ENCODE data around the gene MGAT4C.
"Not testable (repeated sequence)": the region's sequence is repeated elsewhere in the genome, so short reads cannot be mapped to it uniquely, and the experiment has no call there.

MGAT4C gene

DNA sequence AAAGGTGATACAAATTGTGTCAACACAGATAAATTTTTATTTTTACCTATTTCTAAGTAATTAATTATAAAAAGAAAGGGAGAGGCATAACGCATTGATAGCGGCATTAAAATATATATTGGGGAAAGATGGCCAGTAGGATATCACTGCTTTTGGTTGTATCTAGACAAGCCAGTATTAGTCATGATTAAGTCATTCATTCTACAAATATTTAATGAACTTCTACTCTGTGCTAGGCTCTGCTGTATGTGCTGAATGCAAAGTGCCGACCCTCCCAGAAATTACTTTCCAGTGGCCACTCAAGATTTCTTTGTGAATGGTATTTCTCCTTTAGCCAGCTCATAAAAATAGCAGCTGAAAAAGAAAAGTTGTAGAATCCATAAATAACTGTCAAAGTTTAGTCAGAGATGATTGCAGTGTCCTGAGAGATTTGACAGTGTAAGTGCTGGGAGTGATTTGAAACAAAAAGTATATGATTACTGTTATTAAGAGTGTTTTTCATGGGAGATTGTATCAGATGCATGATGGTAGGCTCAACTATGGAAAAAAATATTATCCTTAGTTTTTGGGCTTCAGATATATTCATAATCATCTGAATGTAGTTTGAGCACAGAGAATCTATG lies 133.2 kb downstream of the MGAT4C start:
- peak; percentile 54 for DNase-seq

DNA sequence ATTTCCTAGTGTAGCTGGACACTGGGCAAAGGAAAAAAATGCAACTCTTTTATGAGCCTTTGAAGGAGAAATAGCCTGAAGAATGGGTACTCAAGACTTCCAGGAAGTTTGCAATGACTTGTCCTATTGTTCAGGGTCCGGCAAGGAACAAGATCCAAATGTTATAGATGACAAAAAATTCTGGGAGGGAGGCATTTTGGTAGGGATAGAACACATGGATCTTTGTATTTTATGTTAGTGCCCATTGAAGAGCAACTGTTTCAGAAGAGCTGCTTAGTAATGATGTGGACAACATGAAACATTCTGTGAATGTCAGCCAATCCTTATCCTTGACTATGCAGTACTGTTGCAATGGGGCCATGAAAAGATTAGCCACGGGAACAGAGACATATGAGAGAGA lies 138.0 kb downstream of the MGAT4C start:
- DNase-seq: no peak

DNA sequence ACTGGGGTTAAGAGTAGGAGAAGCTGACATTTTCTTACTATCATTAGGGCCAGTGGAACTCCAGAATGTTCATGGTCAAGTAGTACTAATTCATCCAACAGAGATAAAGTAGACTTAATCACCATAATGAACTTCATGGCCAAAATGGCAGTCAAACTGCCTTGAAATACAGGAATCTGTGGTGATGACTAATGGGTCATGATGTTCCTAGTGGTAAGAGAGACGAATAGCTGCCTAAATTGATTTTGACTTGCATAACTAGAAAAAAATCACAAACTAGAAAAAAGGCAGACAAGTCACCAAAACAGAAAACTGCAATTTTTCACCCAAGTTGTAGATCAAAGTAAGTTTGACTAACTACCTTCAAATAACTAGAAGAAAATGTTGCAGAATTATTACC lies 138.5 kb downstream of the MGAT4C start:
- DNase-seq: no peak

DNA sequence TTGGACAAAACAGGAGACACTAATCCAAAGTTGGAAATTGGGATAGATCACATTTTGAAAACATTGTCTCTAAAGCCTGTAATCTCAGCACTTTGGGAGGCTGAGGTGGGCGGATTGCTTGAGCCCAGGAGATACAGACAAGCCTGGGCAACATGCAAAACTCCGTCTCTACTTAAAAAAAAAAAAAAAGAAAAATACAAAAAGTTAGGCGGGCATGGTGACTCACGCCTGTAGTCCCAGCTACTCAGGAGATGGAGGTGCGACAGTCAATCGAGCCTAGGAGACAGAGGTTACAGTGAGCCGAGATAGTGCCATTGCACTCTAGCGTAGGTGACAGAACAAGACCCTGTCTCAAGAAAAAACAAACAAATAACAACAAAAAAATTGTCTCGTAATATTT lies 152.1 kb downstream of the MGAT4C start:
- DNase-seq: no peak

DNA sequence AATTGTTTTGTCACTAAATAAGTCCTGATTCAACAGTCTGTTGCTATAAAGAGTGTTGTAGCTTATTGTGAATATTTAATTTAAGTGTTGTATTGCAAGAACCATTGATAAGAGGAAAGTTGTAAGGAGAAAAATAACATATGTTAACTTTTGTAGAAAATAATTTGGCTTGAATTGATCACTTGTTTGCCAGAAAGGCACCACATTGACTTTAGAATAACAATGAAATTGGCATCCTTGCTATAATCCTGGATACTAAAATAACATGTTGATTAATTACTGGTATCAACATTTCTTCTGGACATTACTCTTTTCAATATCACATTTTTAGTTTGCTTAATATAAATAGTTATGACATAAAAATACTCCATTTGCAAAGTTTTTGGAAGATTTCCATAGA lies 159.0 kb downstream of the MGAT4C start:
- no peak for DNase-seq

DNA sequence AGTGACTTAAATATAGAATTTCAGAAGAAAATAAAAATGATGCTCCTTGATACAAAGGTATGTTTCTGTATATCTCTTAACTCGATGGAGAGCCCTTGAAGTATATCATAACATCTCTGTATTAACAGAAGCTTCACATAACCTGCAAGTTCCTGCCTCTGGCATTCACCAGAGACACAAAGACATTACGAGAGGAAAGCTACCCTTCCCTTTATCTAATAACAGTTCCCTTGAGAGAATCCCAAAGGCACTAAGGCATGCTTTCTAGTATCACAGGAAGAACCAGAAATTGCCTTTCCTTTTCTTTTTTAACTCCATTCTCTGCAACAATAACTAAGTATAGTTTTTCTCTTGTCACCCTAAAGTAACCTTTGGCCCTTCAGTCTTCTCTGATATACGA lies 164.5 kb downstream of the MGAT4C start:
- peak; percentile 42 for DNase-seq

DNA sequence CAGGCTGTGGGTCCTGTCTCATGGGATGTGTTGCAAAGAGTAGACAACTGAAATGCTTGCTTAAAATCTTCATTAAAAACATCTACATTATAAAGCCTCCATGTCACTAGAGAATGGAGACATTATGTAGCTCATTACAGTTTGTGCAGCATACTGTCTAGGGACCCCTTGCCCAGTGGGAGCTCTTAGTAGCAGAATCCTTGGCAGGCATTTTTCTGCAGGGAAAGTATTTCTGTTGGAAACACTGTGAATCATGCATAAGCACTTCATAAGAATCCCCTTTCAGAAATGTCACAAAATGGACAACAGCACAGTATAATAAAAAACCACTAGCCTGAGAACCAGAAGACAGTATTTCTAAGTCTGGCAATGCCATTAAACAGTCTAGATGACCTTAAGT lies 174.3 kb downstream of the MGAT4C start:
- DNase-seq: peak; percentile 23

DNA sequence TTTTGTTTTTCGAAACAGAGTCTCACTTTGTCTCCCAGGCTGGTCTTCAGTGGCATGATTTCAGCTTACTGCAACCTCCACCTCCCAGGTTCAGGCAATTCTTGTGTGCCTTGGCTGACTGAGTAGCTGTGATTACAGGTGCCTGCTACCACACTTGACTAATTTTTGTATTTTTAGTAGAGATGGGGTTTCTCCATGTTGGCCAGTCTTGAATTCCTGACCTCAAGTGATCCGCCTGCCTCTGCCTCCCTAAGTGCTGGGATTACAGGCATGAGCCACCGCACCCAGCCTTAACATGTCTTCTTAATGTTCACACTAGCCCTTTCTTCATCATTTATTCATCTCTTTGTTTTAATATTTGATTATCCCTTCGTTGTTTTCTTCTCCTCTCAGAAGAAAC lies 197.1 kb downstream of the MGAT4C start:
- DNase-seq: not testable (repeated sequence)

DNA sequence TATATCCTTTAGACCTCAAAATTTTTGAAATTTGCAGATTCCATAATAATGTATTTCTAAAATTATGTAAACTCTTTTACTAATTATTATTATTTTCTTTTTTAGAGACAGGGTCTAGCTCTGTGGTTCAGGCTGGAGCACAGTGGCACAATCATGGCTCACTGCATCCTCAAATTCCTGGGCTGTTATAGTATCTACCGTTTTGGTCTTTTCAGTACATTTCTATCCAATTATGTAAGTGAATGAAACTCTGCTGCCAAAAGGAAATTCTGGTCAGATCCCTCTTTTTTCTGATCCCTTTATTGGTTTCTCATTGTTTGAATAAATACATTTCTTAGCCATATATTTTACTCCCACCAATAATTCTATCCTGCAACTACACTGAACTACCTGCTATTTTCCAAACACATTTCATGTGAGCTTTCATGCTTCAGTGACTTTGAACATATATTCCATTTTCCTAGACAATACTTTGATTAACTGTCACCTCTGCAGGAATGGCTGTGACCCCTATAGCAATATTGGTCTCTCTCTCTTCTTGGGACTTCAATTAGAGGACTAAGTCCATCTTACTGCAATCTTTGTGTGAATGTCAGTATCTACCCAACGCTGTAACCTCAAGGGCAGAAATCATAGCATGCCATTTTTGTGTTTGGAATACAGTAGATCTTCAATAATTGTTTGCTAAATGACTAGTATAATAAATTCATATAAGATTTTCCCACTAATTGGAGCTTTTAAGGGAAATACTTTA lies 198.9 kb downstream of the MGAT4C start:
- DNase-seq: peak; percentile 36

DNA sequence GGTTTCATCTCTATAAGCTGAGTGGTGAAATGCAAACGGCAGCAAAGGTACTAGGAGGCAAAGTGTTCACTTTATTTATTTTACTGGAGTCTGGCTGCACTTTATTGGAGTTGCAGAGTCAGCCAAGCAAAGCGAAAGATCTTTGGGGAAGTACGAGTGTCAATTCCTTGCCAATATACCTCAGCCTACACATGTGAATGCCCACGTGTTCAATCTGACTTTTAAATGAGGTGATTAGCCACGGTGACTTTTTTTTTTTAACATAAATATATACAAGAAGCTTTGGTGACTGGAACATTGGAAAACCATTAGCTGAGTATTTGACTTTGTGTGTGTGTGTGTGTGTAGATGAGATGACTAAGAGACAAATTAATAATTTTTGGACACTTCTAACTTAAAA lies 203.3 kb downstream of the MGAT4C start:
- no peak for DNase-seq

DNA sequence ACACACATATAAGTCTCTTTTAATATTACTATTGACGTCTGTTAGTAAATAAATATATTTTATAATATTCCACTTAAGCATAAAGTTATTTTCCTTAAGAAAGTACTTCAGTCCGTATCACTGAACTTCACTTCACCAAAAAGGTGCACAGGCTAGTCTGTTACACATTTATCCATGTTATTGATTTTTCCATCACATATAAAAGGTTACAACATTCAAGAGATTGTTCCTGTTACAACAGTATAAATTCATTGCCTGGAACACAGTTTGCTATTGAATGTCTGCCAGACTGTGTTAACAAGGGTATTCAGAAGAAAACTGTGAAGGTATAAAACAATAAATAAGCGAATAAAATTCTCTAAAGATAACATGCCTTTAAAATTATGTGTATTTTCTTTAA lies 206.2 kb downstream of the MGAT4C start:
- no peak for DNase-seq

DNA sequence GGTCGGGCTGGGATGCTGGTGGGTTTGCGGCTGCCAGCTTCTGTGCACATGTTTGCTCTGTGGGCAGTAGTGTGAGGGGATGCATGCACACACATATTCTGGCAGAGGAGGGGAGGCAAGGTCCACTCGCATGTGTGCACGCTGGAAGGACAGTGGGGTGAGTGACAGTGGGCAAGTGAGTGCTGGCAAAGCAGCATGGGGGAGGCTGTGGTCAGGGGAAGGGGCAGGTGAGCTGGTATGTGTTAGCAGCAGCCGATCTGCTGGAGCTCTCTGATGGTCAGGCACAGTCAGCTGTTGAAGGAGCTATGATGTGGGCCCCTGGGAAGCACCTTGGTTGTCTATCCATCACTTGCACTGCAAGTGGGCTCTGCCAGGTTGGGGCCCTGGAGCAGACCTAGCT lies 211.8 kb downstream of the MGAT4C start:
- DNase-seq: no peak

DNA sequence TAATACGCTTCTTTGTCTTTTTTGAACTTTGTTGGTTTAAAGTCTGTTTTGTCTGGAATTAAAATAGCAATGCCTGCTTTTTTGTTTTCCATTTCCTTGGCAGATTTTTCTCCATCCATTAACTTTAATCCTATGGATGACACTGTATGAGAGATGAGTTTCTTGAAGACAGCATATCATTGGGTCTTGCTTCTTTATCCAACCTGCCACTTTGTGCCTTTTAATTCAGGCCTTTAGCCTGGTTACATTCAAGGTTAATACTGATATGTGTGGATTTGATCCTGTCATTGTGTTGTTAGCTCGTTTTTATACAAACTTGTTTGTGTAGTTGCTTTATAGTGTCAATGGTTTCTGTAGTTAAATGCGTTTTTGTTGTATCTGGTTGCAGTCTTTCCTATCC lies 214.1 kb downstream of the MGAT4C start:
- DNase-seq: no peak

DNA sequence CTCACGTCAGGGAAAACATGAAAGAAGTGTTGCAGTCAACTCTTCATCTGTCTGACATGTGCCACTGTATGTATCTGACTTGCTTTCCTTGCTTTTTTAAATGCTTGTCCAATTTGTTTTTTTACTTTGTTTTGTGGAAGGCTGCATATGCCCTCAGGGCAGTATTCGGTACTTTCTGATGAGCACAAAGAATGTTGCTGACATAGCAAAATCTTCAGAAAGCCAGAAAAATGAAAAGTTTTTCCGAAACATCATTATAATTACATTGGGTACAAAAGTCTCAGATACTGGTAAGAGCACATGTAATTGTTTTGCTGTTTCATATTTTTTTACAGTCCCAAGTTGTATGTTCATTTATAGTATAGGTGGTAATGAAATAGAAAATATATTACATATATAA lies 237.8 kb downstream of the MGAT4C start:
- no peak for DNase-seq

DNA sequence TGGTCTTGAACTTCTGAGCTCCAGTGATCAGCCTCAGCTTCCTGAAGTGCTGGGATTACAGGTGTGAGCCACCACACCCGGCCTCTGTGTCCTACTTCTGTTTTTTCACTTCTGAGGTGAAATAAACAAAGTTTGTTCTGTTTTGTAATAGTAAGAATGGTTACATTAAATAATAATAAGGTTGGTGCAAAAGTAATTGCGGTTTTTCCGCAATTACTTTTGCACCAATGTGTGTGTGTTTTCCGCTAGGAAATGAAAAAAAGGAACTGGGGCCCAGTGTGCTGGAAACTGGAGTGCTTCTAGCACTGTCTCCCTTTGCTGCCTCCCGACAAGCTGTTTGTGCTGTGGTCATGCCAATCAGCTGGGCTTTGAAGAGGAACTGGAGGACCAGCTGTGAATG lies 241.2 kb downstream of the MGAT4C start:
- no peak for DNase-seq

DNA sequence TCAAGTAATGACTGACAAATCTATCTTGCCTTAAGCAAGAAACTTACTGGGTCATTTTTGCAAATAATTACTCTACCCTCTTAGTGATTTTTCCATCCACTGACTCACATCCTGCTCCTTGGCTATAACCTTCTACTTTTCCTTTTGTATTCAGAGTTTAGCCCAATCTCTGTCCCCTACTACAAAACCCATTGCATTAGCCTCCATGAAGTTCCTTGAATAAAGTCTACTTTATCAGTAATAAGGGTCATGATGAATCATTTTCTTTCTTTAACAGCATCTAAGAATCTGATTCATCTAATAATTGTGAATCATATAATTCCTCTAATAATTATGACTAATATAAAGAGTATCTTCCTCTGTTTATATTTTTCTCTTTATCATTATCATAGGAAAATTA lies 249.5 kb downstream of the MGAT4C start:
- no peak for DNase-seq

DNA sequence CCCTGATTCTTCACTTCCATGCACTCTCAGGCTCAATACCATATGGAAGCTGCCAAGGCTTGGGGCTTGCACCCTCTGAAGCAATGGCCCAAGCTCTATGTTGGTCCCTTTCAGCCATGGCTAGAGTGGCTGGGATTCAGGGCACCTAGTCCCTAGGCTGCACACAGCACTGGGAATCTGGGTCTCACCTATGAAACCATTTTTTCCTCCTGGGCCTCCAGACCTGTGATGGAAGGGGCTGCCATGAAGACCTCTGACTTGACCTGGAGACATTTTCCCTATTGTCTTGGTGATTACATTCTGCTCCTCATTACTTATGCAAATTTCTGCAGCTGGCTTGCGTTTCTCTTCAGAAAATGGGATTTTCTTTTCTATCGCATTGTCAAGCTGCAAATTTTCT lies 258.1 kb downstream of the MGAT4C start:
- no peak for DNase-seq

DNA sequence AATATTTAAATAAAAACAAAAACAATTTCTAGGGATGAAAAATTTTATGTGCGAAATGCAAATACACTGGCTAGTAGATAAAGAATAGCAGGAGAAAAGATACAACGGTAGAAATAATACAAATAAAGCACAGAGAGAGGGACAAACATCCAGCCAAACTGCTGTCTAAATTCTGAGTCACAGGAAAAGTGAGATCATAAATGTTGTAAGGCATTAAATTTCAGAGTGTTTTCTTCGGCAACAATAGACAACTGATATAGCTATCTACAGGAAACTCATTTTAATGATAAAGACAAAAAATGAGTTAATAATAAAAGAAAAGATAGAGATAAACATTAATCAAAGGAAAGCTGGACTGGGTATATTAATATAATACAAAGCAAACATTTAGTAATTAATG lies 259.9 kb downstream of the MGAT4C start:
- no peak for DNase-seq

DNA sequence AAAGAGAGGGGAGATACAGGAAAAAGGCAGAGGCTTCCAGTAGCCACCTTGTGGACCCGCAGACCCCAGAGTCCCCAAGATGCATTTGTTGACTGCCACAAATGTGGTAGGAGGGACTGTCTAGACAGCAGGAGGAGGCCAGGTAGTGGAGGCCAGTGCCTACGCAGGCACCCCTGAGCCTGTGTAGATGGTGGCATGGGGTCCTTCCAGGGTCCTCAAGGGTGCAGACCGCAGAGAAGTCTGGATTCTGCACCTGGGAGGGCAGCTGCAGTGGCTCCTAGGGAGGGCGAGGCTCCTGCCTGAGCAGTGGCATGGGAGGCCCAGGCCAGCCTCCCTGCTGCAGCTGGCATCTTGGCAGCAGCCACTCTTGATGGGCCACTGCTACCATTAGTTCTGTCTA lies 262.4 kb downstream of the MGAT4C start:
- no peak for DNase-seq

DNA sequence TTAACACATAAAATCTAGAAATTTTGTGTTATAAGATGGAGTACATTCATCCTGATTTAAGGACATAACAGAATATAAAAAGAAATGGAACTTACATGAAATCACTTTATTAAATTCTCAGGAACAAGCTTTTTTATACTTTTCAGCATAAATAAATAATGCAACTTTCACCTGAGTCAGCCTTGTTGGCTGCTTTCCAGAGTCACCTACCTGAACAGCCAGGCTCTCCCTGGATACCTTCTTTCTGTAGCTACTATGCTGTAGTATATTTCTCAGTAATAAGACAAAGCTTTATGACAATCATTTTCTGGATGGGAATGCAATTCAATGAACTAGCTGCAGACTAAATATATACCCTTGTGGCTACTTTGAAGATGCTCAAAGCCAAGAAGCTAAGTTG lies 270.2 kb downstream of the MGAT4C start:
- DNase-seq: peak; percentile 71

DNA sequence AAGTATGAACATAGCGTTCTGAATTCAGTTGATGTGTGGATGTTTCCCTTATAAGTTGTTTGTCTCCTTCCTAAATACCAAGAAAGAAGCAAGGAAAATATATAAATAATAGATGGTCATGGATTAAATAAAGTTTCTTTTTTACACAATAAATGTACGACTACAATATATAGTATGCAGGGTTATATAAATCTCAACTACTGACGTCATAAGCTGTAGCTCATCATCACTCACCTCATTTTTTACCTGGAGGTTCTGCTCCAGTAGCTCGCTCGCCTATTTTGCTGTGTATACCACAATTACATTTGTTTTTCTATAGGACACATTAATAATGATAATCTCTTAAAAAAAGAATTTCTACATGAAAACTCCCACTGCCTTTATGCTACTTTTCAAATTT lies 272.6 kb downstream of the MGAT4C start:
- no peak for DNase-seq

DNA sequence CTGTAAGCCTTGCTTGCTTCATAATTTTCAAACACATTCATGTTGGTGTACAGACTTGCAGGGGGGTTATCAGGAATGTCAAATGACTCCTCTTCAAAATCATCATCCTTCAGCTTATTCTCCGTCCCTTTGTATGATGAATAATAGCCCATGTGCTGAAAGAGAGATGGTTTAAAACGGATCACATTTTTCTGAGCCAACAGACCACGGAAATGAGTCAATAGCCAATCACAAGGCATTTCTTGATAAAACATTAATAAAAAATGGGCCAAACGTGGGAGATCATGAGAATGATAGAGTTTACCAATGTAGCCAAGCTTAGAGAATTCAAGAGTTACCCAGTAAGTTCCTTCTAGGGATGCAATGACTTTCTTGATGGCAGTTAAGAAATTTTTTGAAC lies 276.6 kb downstream of the MGAT4C start:
- no peak for DNase-seq

DNA sequence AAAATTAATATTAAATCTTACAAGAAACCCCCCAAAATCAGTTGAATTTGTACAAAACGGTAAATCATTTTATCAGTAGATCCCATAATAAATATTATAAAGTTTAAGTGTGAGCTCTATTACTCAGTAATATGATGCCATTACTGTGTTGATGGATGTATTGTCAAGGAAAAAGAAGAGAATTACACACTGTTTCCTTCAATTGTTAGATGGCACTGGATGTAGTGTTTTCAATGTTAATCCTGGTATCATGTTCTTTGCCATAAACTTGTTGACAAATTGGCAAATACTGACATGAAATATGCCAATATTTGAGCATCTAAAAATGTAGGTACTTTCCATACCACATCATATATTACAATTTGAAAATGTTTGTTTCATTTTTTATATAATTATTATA lies 280.5 kb downstream of the MGAT4C start:
- no peak for DNase-seq

DNA sequence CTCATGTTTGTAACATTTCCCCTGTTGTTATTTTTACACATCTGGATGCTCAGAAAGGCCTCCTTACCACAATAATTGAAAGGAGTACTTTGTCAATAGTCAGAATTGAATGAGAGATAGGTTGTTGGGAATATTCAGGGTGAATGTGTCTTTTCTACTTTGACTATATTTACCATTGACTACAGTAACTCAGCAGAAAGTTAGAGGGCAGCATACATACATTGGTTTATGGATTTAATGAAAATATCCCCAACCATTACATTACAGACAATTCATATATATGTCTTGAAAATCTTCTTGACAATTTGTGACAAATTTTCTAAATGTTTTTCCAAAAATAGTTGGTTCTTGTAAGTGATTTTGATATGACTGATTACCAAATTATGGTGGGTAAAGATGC lies 284.4 kb downstream of the MGAT4C start:
- no peak for DNase-seq

DNA sequence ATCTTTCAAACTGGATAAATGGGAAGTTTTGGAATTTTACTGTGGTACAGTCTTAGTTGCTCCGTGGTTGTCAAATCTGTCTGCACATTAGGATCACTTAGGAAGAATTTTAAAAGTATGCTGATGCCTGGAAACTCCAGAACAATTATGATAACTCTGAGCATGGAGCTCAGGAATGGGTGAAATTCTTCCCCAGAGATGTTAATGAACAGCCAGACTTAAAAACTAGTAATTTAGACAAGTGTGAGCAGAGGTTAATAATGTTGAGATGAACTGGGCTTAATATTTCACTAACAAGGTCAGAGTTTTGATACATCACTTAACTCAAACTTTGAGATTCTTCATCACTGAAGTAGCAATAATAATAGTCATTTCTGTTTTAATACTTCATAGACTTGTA lies 287.6 kb downstream of the MGAT4C start:
- no peak for DNase-seq
